HCT116 (cell line): ENCODE data around the gene TPGS1. TPM values are rescaled to one million over a fixed set of nuclear protein-coding genes. Genes with fewer than 3 reads are reported as not detected.
A peak's percentile ranks its signal among the peaks of the same experiment; 100 is the strongest.

ENCODE experiments used
- ATAC-seq: fragments of 200-7000 bp; cut with Tn5 transposase; 2 replicates; pipeline ENCODE4 v1.9.1; 2020; ENCODE audit warnings: mild to moderate bottlenecking, moderate library complexity
- BruUV-seq: library from RNA; stranded (reverse); fragments of 400-500 nt; replicated peaks from 2 replicates; lab custom pipeline; 2021; lab: Mats Ljungman, UMichigan
- CTCF ChIA-PET: fragments of 300-600 bp; sonication (Branson Sonifier 250); formaldehyde crosslinking; loops from one replicate; lab custom pipeline; 2021; ENCODE audit warnings: antibody characterized with exemption; lab: Charles Lee
- POLR2A ChIA-PET: fragments of 300-600, 350-600 bp; sonication (Branson Sonifier 250); formaldehyde crosslinking; loops from one replicate; lab custom pipeline; 2021; ENCODE audit warnings: antibody characterized with exemption; lab: Charles Lee
- RAD21 ChIA-PET, 2 experiments: fragments of 300-600 bp; sonication (Branson Sonifier 250); formaldehyde crosslinking; loops; one replicate each; lab custom pipeline; 2023; ENCODE audit warnings: low total read pairs in 2 of 2; ENCODE audit not compliant: uncharacterized antibody in 2 of 2, unreplicated experiment in 2 of 2, low non-redundant PET in 1 of 2; lab: Charles Lee
- DNase-seq: peaks from one replicate; pipeline ENCODE4 v3.0.0-alpha.2; 2010; ENCODE audit warnings: low read depth, low spot score
- H2AFZ ChIP-seq: fragments of 200-600 bp; shearing (Covaris generic), sonication (generic); 2 replicates; pipeline ENCODE4 v1.6.1; 2017; ENCODE audit warnings: low read depth, mixed run types, mixed read lengths, antibody characterized with exemption, low read length; ENCODE audit not compliant: poor library complexity, severe bottlenecking
- H3K27ac ChIP-seq: 2 replicates; pipeline ENCODE4 v1.5.1; 2012; ENCODE audit warnings: low read depth, low read length
- H3K27me3 ChIP-seq: fragments of 200-600 bp; sonication (generic); 2 replicates; pipeline ENCODE4 v1.6.1; 2016; ENCODE audit warnings: mixed run types, low read length, mixed read lengths; ENCODE audit not compliant: insufficient read depth
- H3K36me3 ChIP-seq, 2 experiments: fragments of 200-500 bp in 1 of 2; fragments of 200-600 bp in 1 of 2; sonication (Bioruptor generic) in 1 of 2; sonication (generic) in 1 of 2; 2 replicates each; pipeline versions ENCODE4 v1.5.1 to v1.6.1; 2014 to 2016; ENCODE audit warnings: low read length in 2 of 2, inconsistent platforms in 1 of 2, mixed read lengths in 1 of 2, mixed run types in 1 of 2; ENCODE audit not compliant: insufficient read depth in 2 of 2, control insufficient read depth in 1 of 2
- H3K4me1 ChIP-seq, 2 experiments: fragments of 200-600 bp in 1 of 2; sonication (generic) in 1 of 2; 2 replicates each; pipeline versions ENCODE4 v1.5.1 to v1.6.1; 2012 to 2017; ENCODE audit warnings: low read length in 2 of 2, inconsistent platforms in 1 of 2, mild to moderate bottlenecking in 1 of 2, mixed read lengths in 1 of 2, mixed run types in 1 of 2, moderate library complexity in 1 of 2; ENCODE audit not compliant: insufficient read depth in 2 of 2, control insufficient read depth in 1 of 2
- H3K4me2 ChIP-seq: fragments of 200-600 bp; sonication (generic); 2 replicates; pipeline ENCODE4 v1.6.1; 2017; ENCODE audit warnings: mixed run types, low read length, mixed read lengths
- H3K4me3 ChIP-seq, 2 experiments: fragments of 200-600 bp in 1 of 2; sonication (generic) in 1 of 2; replicated peaks in 1 of 2; 2 replicates each; pipeline ENCODE4 v1.5.1; 2011 to 2016; ENCODE audit warnings: low read length in 2 of 2, control low read depth in 1 of 2, low read depth in 1 of 2, mild to moderate bottlenecking in 1 of 2, mixed read lengths in 1 of 2, mixed run types in 1 of 2
- H3K79me2 ChIP-seq: fragments of 200-600 bp; sonication (generic); 2 replicates; pipeline ENCODE4 v1.6.1; 2017; ENCODE audit warnings: mild to moderate bottlenecking, mixed run types, low read length, moderate library complexity, mixed read lengths; ENCODE audit not compliant: insufficient read depth
- H3K9ac ChIP-seq: fragments of 200-600 bp; sonication (generic); 2 replicates; pipeline ENCODE4 v1.6.1; 2016; ENCODE audit warnings: low read length, mixed read lengths
- H3K9me2 ChIP-seq: fragments of 200-600 bp; sonication (generic), shearing (Covaris generic); 2 replicates; pipeline ENCODE4 v1.6.1; 2017; ENCODE audit warnings: mixed run types, mild to moderate bottlenecking, moderate library complexity; ENCODE audit not compliant: insufficient read depth
- H3K9me3 ChIP-seq, 2 experiments: fragments of 200-500 bp in 1 of 2; fragments of 200-600 bp in 1 of 2; sonication (Bioruptor generic) in 1 of 2; sonication (generic) in 1 of 2; 2 replicates each; pipeline ENCODE4 v1.6.1; 2014 to 2017; ENCODE audit warnings: low read length in 2 of 2, mixed read lengths in 2 of 2, inconsistent platforms in 1 of 2, low read depth in 1 of 2, mild to moderate bottlenecking in 1 of 2, mixed run types in 1 of 2, moderate library complexity in 1 of 2; ENCODE audit not compliant: control insufficient read depth in 1 of 2, insufficient read depth in 1 of 2
- H4K20me1 ChIP-seq: fragments of 200-600 bp; sonication (generic), shearing (Covaris generic); 2 replicates; pipeline ENCODE4 v1.6.1; 2017; ENCODE audit warnings: mixed run types, mild to moderate bottlenecking, moderate library complexity; ENCODE audit not compliant: insufficient read depth
- CEBPB ChIP-seq: IDR thresholded peaks from 2 replicates; pipeline ENCODE4 v1.6.1; 2012; ENCODE audit warnings: low read depth
- EGR1 ChIP-seq: IDR thresholded peaks from 2 replicates; pipeline ENCODE4 v1.6.1; 2012; ENCODE audit warnings: low read depth
- POLR2AphosphoS5 ChIP-seq: IDR thresholded peaks from 2 replicates; pipeline ENCODE4 v1.6.1; 2011; ENCODE audit warnings: mild to moderate bottlenecking, low read depth, low read length, moderate library complexity
- SIN3A ChIP-seq: IDR thresholded peaks from 2 replicates; pipeline ENCODE4 v1.6.1; 2012; ENCODE audit warnings: low read depth
- ZFX ChIP-seq: fragments of 450-650 bp; IDR thresholded peaks from 2 replicates; pipeline ENCODE4 v1.6.1; 2017
- intact Hi-C: fragments of 100-400 bp; cut with micrococcal nuclease; formaldehyde crosslinking; loops from 2 replicates; pipeline ENCODE4 v1.10.0; 2022
- total RNA-seq: library from RNA; stranded (reverse); gene quantifications from one replicate; pipeline ENCODE4 v1.2.1, GENCODE V29; 2021; ENCODE audit not compliant: unreplicated experiment
- TF ChIP-seq, protein P1 (sequence below), 3 experiments: fragments of 200-600 bp in 1 of 3; sonication (generic) in 1 of 3; IDR thresholded peaks in 2 of 3; conservative IDR thresholded peaks in 1 of 3; 2 replicates each; pipeline ENCODE4 v1.5.1; 2012 to 2017; ENCODE audit warnings: low read depth in 2 of 3, low read length in 2 of 3, antibody characterized with exemption in 1 of 3, borderline replicate concordance in 1 of 3, control low read depth in 1 of 3, mild to moderate bottlenecking in 1 of 3, mixed read lengths in 1 of 3, mixed run types in 1 of 3, moderate library complexity in 1 of 3; ENCODE audit not compliant: insufficient read depth in 1 of 3
- TF ChIP-seq, protein P2 (sequence below): IDR thresholded peaks from 2 replicates; pipeline ENCODE4 v1.6.1; 2012

TPGS1 gene
- total RNA-seq, 1 experiment from 2014 or later: 19.1 TPM

DNA sequence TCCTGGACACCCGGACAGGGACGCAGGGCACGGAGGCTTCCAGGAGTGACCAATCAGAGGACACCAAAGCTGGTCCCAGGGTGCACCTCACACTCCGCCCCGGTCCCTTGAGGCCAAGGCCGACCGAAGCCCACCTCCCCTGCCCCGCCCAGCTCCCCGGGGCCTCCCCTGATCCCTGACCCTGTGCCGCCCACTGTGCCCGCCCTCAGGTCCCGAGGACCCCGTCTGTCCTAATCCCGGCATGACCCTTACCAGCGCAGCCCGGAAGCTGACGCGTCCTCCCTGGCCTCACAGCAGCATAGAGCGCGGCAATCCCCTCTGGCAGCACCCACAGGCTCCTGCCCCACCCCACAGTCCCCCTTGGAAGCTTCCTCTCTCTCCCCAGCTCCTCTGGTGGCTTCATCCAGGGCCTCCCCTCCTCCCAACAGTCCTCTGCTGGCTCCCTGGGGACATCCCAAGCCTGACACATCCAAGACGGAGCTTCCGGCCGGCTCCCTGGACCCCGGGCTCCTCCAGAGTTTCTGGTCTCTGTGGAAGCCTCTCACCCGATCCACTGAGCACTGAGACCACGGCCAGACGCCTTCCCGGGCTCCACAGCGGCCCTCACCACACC is 16.9 kb downstream of the TPGS1 start:
- no TSS peak for BruUV-seq
- Histone ChIP-seq H3K4me2 (no peak overlapping the region), H3K4me3 (no peak overlapping the region), H3K9ac (no peak overlapping the region), H3K27ac (no peak overlapping the region), H3K27me3 (no peaks in the 10 kb centered on the region), H2AFZ (no peak overlapping the region), H3K79me2 (no peaks in the 10 kb centered on the region), H3K9me2 (no peaks in the 10 kb centered on the region), H3K4me1 (peaks cover 0 to 8% of the 10 kb centered on the region in 2 experiments; a peak in 2 of 4 replicates), H3K9me3 (no peaks in the 10 kb centered on the region; a peak in 1 of 4 replicates), H3K36me3 (no peaks in the 10 kb centered on the region), H4K20me1 (no peaks in the 10 kb centered on the region)
- TF ChIP-seq ZFX (no peak), POLR2AphosphoS5 (no peak), EGR1 (no peak), CEBPB (no peak), SIN3A (no peak)
- no peak for DNase-seq
- CTCF ChIA-PET: interaction anchor here (1.0 kb wide), 1 partner anchor 14 kb away, joined by 4 read pairs; no protein-coding TSS in a partner anchor
- ATAC-seq: peak; percentile 44
- intact Hi-C loops: no loop called here
- POLR2A ChIA-PET: no interaction called here
- RAD21 ChIA-PET: no interaction called here

DNA sequence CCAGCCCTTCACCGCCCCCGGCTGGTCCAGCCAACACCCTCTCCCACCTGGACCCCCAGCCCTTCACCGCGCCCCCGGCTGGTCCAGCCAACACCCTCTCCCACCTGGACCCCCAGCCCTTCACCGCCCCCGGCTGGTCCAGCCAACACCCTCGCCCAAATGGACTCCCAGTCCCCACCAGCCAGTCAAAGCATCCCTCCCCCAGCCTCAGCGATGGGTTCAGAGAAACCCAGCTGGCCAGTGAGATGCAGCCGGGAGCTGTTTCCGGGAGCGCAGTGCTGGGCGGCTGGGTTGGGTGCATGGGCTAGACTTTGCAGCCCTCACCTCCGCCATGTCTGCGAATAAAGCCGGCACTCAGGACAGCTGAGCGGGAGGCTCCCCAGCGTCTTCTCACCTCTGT is 17.7 kb downstream of the TPGS1 start:
- H3K36me3 ChIP-seq: no peaks in the 10 kb centered on the region
- ATAC-seq: no peak
- H3K79me2 ChIP-seq: no peaks in the 10 kb centered on the region
- H3K4me1 ChIP-seq: peaks cover 0 to 8% of the 10 kb centered on the region in 2 experiments; a peak in 2 of 4 replicates
- H3K9me2 ChIP-seq: no peaks in the 10 kb centered on the region
- H3K9ac ChIP-seq: no peak overlapping the region
- H2AFZ ChIP-seq: no peak overlapping the region
- no peaks in the 10 kb centered on the region for H3K27me3 ChIP-seq
- H3K4me3 ChIP-seq: no peak overlapping the region
- TF ChIP-seq, protein P1, sequence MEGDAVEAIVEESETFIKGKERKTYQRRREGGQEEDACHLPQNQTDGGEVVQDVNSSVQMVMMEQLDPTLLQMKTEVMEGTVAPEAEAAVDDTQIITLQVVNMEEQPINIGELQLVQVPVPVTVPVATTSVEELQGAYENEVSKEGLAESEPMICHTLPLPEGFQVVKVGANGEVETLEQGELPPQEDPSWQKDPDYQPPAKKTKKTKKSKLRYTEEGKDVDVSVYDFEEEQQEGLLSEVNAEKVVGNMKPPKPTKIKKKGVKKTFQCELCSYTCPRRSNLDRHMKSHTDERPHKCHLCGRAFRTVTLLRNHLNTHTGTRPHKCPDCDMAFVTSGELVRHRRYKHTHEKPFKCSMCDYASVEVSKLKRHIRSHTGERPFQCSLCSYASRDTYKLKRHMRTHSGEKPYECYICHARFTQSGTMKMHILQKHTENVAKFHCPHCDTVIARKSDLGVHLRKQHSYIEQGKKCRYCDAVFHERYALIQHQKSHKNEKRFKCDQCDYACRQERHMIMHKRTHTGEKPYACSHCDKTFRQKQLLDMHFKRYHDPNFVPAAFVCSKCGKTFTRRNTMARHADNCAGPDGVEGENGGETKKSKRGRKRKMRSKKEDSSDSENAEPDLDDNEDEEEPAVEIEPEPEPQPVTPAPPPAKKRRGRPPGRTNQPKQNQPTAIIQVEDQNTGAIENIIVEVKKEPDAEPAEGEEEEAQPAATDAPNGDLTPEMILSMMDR (IDR thresholded peaks at IDR 0.05 in 2 of 3, conservative IDR thresholded peaks at IDR 0.05 in 1 of 3; ENCODE audit: borderline replicate concordance in 1 of 3, insufficient read depth in 1 of 3, low read depth in 2 of 3, low read length in 2 of 3): no peak
- no peak for TF ChIP-seq EGR1
- TF ChIP-seq, protein P2, sequence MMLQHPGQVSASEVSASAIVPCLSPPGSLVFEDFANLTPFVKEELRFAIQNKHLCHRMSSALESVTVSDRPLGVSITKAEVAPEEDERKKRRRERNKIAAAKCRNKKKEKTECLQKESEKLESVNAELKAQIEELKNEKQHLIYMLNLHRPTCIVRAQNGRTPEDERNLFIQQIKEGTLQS: no peak
- BruUV-seq: no TSS peak
- ChIA-PET RAD21 (no interaction called here), POLR2A (no interaction called here), CTCF (interaction anchor here (1.9 kb wide), 1 partner anchor 14 kb away, joined by 6 read pairs; no protein-coding TSS in a partner anchor)
- DNase-seq: no peak
- no peak overlapping the region for H3K4me2 ChIP-seq
- H4K20me1 ChIP-seq: no peaks in the 10 kb centered on the region
- intact Hi-C loops: no loop called here
- no peak overlapping the region for H3K27ac ChIP-seq
- no peaks in the 10 kb centered on the region; a peak in 1 of 4 replicates for H3K9me3 ChIP-seq
